NCI-H1048 (cell line): ENCODE data around the gene HAS3.

ENCODE experiments used
- DNase-seq: peaks from one replicate; lab custom pipeline; 2025; lab: John Stamatoyannopoulos, UW

The HAS3 gene

DNA sequence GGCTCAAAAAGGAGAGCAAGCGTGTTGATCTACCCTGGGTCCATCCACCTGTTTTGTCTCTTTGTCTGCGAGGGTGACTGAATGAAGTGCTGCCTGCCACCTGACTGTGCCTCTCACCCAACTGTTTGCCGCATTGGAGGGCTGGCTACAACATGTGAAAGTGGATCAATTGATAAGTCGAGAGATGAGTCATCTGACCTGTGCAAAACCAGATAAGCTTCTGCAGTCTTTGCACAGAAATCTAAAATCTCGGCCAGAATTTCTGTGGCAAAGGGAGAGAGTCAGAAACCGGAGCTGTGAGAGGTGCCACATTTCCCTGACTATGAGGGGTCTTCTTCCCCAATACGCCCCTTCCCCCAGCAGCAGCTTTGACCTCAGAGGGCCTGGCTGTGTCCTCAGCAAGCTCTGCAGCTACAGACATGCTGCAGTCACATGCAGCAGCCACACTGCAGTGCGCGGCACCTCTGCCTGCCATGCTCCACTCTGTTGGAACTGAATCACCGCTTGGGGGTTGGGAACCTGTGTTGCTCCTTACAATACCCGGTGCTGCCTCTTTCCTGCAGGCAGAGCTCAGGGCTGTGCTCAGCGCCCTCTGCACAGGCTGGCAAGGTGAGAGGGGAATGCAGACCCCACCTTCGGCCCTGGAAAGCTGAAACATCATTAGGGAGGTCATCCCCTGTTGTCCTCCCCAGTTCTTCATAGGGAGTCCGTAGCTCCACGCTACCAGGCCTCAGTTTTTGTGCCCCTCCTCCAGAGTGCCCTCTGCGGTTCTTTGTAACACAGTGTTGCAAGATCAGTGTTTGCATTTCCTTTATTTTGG lies 16.2 kb upstream of the HAS3 start:
- DNase-seq = no peak

DNA sequence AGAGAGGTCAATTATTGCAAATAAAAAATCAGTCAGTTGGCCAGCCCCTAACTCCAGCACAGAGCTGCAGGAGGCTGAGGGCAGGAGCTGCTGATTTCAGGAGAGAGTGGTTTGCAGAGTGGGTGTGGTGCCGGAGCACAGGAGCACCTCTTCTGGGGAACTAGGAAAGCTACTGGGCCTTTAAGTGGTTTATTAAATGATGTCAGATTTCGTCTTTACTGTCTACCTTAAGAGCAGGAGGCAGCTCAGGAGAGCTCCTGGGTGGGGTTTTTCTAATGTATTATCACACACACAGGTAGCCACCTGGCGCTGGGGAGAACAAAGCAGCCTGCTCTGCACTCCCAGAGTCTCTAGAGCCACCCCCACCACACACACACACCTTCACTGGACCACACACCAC lies 11.5 kb upstream of the HAS3 start:
- no peak for DNase-seq

DNA sequence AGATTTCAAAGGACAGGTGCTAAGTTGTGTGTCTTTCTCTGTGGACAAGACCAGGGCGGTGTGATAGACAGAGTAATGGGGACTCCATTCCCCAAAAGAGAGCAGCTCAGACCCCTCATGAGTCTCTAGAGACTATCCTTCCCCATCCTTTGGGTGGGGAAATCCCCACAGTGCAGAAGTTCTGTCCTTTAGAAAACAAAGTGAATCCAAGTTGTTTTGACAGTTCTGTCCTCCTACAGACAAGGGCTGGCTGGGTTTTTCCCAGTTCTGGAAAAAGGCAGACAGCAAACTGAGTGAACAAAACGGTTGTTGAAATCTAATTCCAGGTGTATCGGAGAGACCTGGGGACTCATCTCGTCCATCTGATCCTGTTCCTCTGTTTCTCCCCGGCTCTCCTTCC lies 11.0 kb upstream of the HAS3 start:
- no peak for DNase-seq

DNA sequence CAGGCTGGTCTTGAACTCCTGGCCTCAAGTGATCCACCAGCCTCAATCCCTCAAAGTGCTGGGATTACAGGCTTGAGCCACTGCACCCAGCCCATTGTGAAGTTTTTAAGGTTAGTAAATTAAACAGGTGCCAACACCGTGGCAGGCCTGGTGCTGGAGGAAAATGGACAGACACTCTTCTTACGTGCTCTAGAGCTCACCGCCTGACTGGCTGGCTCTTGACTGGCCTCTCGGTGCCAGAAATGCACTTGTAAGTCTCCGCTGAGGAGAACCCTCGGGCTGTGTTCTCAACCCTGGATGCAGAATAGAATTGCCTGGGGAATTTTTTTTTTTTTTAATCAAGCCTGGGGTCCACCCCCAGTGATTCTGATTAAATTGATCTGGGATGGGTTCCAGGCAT lies 10.3 kb upstream of the HAS3 start:
- DNase-seq = no peak

DNA sequence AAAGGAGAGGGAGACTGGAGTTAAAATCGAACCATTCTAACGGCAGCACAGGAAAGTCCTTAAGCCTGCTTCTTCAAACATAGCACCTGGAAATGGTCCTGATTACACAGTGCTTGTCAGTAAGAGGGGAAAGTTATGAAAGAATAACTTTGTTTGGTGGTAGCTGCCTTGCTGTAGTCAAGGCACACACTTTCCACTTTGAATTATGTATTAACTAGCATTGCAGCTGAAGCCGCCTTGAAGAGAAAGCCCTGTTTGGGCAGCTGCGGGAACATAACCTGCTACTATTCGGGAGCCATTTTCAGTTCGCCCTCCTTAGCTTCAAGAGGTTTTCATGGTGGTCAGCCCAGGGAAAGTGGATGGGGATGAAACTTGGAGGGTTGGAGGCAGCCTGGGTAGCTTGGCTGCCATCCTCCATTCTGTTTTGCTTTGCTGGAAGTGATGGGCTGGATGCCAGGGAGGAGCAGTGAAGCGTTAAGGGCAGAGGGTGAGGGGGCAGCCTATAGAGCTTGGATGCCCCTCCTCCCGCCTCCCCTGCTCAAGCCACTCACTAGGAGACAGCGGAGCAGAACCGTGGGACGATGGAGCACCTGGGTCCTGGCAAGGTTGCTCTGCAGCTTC lies 5.3 kb upstream of the HAS3 start:
- DNase-seq = no peak

DNA sequence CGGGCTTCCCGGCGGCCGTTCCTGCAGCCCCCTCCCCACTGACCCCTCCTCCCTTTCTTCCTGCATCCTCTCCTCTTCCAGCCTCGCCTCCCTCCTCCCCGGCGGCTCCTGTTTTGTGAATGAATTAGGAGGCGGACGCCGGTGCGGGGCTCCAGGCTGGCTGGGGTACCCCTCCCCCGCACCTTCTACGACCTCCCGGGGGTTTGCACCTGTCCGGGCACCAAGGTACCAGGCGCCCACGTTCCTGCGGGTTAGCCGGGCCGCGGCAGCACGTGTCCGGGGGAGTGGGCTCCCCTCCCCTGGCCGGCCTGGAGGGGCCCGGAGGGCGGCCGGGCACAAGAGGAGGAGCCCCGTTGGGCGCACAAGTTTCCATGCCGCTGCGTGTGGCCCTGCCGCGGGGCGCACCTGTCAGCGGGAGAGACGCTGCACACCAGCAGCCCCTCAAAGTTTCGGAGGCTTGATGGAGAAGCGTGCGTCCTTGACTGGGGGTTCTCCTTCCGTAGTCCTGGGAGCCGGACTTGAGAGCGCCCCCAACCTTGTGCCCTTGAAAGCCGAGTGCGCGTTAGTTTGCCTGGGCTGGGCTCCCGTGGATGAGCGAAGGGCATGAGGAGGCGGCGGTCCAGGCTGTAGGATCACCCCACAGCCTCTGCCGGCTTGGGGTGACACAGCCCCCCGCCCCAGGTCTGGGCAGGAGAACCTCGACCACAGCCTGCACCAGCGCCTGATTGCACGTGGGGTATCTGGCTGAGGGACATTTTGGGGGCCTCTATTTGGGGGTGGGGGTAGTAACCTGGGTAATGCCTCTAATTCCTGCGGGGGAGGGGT lies 1.2 kb downstream of the HAS3 start:
- no peak for DNase-seq

DNA sequence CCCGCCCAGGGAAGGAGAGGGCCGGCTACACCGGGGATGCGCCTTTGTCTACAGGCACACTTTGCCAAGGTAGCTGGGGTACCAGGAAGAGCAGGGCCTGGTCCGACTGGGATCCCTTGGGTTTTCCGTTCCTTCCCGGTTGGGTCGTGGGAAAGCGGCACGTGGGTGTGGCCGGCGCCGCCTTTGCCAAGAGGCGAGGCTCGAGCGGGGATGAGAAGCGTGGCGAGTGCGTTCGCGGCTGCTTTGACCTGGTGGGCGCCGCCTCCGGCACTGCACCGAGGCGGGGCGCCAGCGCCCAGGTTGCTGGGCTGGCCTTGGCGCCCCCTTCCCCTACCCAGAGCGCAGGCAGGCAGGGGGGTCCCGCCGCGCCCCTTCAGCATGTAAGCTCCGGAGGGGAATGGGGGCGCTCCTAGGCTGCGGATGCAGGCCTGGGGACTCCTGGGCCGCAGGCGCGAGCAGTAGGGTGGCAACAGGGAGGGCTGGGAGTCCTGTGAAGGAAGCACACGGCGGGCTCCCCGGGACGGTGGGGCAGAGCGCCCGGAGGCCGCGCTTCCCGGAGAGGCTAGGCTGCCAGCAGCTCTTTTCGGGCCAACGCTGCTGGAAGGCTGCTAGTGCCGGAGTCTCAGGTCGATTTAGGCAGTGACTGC lies 2.0 kb downstream of the HAS3 start:
- DNase-seq = no peak

DNA sequence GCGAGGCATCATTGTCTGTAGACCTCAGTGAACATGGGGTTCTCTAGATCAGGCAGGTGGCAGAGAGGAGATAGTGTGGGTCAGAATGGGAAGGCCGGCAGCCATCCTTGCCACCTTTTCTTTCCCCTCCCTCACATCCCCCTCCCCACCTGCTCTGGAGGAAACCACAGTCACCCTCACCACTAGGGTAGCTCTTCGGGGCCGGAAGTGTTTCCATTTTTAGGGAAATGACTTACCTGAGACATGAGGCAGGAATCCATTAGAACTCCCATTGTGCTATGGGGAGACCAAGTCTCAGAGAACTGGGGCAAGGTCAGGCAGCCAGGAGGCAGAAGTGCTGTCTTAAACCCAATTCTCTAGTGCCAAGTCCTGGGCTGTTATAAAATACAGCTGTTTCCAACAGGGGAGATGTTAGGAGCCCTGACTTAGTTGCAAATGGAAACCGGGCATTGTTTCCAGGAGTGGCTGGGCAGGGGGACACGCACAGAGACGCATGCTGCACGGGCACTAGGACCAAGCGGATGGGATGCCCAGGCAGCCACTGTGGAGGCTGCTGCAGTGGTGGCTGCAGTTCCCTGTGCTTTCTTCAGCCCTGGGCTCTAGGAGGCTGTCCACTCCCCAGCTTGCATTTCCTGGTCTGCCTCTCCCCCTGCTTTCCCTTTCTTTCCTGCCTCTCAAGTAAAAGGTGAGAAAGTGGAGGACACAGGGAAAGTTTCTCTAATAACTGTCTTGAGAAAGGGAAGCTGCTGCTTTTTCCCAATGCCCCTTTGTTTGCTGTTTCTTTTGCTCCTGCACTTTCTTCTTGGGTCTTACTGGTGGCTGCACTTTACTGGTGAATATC lies 2.8 kb downstream of the HAS3 start:
- DNase-seq = no peak

DNA sequence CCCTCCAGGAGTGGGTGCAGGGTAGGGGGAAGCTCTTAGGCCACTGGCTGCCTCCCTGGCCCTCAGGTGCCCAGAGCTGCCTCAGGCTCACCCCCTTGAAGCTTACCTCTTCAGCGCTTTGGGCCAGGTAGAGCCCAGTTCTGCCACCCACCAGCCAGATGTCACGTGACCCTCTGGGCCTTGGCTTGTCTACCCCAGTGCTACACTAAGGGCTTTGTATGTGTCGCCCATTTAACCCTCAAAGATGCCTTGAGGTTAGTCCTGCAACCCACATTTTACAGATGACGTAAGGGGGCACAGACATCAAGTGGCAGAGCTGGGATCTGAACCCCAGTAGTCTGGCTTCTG lies 3.4 kb downstream of the HAS3 start:
- no peak for DNase-seq

DNA sequence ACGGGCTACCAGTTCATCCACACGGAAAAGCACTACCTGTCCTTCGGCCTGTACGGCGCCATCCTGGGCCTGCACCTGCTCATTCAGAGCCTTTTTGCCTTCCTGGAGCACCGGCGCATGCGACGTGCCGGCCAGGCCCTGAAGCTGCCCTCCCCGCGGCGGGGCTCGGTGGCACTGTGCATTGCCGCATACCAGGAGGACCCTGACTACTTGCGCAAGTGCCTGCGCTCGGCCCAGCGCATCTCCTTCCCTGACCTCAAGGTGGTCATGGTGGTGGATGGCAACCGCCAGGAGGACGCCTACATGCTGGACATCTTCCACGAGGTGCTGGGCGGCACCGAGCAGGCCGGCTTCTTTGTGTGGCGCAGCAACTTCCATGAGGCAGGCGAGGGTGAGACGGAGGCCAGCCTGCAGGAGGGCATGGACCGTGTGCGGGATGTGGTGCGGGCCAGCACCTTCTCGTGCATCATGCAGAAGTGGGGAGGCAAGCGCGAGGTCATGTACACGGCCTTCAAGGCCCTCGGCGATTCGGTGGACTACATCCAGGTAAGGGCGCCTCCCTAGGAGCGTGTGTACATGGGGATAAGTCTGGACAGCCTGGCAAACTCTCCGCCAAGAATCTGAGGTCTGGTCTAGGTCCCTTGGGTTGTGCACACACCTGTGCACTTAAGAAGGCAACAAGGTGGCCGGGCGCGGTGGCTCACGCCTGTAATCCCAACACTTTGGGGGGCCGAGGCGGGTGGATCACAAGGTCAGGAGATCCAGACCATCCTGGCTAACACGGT lies 4.2 kb downstream of the HAS3 start:
- DNase-seq = no peak

DNA sequence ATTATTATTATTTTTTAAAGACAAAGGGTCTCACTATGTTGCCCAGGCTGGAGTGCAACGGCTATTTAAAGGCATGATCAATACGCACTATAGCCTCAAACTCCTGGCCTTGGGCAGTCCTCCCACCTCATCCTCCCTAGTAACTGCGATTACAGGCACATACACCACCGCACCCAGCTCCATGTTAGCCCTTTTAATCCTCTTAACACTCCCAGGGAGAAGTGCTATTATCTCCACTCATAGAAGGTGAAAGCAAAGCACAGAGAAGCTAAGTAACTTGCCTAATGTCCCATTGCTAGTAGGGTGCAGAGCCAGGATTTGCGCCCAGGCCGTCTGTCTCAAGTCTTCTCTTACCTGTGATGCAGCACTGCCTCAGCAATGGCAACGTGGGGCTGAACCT lies 5.0 kb downstream of the HAS3 start:
- no peak for DNase-seq

DNA sequence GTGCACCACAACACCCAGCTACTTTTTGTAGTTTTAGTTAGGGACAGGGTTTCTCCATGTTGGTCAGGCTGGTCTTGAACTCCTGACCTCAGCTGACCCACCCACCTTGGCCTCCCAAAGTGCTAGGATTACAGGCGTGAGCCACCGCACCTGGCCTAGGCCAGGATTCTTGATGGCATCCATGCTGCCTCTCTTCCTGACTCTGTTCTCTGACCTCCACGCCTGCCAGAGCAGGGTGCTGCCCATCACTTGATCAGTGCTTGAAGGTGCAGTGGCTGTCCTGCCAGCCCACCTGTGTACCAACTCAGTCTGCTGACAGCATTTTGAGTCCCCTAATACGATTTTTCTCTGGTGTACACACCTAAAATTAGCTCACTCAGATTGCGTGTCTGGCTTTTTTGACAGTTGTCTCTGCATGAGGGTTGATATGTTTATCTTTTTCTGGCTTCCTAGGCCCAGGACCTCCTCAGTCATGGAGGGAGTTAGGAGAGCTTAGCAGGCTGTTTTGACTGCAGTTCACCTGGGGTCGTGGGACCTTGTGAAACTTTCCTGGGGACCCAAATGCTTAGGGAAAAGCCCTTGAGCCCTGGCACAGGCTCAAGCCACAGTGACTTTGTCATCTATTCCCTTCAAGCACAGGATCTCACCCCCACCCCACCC lies 5.9 kb downstream of the HAS3 start:
- no peak for DNase-seq

DNA sequence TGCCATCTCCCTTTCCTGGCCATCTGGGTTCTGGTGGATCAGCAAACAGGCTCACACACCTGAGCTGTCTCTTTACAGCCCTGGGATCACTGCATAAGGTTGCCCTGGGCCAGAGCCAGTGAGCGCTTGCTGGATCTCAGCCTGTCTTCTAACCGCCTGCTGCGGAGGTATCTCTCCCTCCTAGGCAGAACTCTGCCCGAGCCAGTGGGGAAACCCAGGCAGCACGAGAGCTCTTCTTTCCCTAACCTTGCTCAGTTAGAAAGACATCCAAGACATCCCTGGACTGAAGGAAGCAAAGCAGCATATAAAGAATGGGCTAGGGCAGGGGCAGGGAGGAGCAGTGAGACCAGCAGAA lies 6.4 kb downstream of the HAS3 start:
- no peak for DNase-seq

DNA sequence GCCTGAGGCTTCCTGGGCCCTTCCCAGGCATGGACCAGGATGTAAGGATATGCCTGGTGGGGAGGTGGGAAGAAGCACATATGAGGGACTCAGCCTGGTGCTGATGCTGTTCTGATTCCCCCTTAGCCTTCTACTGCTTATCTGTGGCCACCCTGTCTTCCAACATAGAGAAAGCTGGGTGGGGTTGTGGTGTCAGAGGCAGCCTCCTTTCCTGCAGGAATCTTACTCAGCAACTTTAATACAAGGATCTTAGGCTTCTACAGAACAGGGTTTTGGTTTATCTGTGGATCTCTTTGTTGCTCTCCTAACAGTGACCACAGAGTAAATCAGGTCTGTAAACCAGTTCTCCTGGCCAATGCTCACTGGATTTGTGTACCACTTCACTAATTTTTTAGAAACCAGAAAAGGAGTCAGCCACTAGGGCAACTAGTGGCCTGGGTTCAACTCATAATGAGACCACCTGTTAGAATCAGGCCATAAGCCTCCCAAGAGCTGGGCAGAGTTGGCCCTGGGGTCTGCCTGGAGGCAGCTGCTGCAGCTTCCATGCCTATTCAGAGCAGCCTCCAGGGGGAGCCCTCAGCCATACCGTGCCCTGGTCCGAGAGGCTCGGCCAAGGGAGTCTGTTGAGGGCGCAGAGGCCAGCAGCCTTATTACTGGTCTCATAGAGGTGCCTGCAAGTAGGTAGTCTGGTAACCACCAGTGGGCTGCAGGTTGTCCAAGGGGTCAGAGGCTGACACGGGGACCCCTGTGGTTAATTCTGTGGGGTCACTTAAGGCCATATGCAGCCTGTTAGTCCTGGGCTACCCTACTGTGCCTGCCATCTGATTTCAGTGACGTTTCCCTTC lies 7.1 kb downstream of the HAS3 start:
- DNase-seq = no peak

DNA sequence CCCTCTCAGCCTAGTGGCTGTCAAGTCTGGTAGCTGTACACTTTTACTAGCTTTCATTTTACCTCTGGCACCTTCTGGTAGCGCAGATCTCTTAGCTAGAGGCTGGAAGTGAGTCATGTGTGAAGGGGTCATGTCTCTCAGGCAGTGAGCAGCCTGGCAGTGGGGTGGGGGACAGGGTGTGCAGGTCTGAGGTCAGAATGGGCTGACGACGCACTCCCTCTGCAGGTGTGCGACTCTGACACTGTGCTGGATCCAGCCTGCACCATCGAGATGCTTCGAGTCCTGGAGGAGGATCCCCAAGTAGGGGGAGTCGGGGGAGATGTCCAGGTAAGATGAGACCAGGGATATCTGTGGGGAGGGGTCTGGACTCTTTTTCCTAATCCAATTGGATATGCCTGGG lies 7.8 kb downstream of the HAS3 start:
- DNase-seq = no peak

DNA sequence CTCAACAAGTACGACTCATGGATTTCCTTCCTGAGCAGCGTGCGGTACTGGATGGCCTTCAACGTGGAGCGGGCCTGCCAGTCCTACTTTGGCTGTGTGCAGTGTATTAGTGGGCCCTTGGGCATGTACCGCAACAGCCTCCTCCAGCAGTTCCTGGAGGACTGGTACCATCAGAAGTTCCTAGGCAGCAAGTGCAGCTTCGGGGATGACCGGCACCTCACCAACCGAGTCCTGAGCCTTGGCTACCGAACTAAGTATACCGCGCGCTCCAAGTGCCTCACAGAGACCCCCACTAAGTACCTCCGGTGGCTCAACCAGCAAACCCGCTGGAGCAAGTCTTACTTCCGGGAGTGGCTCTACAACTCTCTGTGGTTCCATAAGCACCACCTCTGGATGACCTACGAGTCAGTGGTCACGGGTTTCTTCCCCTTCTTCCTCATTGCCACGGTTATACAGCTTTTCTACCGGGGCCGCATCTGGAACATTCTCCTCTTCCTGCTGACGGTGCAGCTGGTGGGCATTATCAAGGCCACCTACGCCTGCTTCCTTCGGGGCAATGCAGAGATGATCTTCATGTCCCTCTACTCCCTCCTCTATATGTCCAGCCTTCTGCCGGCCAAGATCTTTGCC lies 9.0 kb downstream of the HAS3 start:
- no peak for DNase-seq

DNA sequence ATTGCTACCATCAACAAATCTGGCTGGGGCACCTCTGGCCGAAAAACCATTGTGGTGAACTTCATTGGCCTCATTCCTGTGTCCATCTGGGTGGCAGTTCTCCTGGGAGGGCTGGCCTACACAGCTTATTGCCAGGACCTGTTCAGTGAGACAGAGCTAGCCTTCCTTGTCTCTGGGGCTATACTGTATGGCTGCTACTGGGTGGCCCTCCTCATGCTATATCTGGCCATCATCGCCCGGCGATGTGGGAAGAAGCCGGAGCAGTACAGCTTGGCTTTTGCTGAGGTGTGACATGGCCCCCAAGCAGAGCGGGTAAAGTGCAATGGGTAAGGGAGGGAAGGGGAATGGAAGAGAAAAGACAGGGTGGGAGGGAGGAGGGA lies 9.5 kb downstream of the HAS3 start:
- no peak for DNase-seq

DNA sequence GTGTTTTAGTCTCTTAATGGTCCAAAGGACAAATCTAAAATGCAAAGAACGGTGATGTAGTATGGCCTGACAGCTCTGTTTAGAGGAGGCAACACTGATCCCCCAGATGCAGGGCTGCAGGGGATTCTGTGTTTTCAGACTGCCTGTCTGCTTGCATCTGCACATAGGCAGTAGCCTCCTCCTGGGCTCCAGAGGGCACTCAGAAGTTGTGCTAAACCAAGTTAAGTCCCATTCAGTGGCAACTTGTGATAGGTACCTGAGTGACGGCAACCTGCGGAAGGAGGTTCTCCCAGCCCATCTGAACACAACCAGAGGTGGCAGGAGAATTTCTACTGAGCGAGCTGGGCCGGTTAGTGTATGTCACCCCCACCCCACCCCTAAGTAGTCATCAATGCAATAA lies 9.9 kb downstream of the HAS3 start:
- DNase-seq = no peak

DNA sequence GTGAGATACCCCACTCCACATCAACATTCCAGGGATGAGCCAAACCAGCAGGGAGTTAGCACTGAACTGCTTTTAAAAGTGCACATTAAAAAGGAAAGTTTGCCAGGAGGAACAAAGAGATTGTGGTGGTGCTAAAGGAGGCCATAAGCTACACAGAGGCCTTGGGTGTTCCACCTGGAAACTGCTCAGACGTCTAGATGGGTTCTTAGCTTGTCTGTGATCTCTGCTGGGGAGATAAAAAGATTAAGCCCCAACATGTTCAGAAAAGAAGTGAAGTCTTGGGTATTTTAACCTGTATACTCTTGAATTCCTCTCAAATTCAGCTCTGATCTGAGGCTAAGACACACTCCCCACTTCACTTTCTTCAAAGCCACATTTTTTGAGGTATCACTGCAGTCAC lies 10.4 kb downstream of the HAS3 start:
- no peak for DNase-seq
